GM23248 (cell line): ENCODE measurements around the gene CD7.

Source experiments
- EZH2 ChIP-seq: fragments of 200-600 bp; sonication (generic); IDR thresholded peaks from 2 replicates; pipeline ENCODE4 v1.6.1; 2018; ENCODE audit warnings: antibody characterized with exemption, mild to moderate bottlenecking; ENCODE audit not compliant: insufficient read depth, poor library complexity, severe bottlenecking
- EZH2phosphoT487 ChIP-seq: fragments of 200-600 bp; sonication (generic); IDR thresholded peaks from 2 replicates; pipeline ENCODE4 v1.6.1; 2018; ENCODE audit warnings: antibody characterized with exemption, moderate library complexity, mild to moderate bottlenecking, low read depth; ENCODE audit not compliant: insufficient read depth

DNA sequence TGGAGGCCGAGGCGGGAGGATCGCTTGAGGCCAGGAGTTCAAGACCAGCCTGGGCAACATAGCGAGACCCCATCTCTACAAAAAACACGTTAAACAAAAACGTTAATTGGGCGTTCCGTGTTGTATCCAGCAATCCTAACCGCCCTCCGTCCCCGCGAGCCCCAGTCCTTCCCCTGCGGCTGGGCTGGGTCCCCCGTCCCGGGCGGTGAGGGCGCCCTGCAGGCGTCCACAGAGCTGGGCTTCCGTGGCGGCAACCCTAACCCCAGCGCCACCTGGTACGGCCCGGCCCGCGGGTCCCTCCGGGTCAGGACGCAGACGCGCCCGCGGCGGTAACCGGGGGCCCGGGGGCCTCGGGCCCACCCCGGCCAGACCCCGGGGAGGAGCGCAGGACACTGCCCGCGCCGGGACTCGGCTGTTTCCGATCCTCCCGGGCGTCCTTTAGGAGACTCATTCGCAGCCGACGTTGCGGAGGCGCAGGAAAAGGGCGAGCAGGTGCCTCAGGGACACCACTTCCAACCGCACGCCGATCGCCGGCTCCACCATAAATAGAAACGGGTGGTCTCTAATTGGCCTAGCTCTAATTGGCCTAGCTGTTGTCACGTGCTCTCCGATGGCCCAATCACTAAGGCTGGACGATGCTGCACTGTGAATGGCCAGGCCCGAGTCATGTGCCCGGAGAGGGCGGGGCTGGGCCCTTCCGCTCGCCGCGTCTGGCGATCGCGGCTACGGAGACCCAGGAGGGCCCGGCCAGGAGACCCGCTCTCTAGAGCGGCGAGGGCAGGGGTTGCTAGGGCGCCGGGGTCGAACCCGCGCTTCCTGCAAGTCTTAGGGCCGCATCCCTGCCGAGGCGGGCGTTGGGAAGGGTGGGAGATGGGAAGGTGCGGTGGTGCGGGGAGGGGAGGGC is 24.9 kb downstream of the CD7 start:
- TF ChIP-seq EZH2, result no peak
- no peak for TF ChIP-seq EZH2phosphoT487
